ENCODE measurements around the gene SLC9A8.

Gene SLC9A8

GRCh38 chr20:49814057-49814694 lies 1.5 kb downstream of the SLC9A8 start:
- no peak for DNase-seq

DNA sequence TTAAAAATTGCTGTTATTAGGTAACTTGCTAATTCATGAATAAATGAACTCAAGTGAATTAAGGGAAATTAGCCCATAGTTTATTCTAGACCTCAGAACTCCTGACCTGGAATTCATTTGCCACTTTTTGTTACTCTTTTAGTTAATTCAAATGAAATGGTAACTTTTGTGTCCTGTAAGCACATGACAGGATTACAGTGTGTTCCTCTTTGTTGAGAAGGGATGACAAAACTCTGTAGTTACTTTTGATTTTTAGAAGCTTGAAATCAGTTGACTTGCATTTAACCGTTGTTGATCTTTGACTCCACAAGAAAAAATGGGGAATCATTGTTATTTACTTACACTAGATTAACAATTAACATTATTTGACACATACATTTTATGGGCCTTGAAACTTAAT lies 6.2 kb downstream of the SLC9A8 start:
- no peak for DNase-seq

GRCh38 chr20:49819702-49820101 lies 7.1 kb downstream of the SLC9A8 start:
- no peak for DNase-seq

- DNase-seq: no peak
These were observed 8.8 kb downstream of the SLC9A8 start for GRCh38 chr20:49821381-49821780.

GRCh38 chr20:49821870-49822331 lies 9.3 kb downstream of the SLC9A8 start:
- no peak for DNase-seq

DNA sequence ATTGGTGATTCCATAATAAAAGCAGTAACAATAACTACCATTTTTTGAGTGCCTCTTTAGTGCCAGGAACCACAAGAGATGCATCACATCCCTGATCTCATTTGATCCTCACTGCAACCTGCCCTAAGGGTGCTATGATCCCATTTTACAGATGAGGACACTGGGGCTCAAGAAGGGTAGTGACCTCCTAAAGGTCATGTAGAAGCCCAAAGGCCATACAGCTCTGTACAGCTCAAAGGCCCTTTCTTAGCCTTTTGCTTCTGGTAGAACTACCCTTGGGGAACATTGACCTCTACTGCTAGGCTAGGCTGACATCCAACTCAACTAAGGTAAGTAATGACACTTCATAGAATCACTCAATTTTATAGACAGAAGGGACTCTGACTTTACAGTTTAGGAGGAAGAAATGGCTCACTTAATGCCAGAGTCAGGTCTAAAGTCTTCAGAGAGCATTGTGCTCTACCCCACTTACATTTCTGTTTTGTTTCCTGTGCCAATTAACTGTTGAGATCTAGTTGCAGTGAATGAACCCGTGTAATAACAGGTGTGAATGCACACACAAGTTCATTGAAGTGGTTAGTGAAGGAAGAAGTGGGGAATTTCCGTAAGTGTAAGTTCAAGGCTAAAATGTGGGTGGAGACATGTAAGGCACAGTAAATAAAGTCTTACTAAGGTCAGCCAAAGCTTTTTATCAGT lies 10.7 kb downstream of the SLC9A8 start:
- DNase-seq: no peak

DNA sequence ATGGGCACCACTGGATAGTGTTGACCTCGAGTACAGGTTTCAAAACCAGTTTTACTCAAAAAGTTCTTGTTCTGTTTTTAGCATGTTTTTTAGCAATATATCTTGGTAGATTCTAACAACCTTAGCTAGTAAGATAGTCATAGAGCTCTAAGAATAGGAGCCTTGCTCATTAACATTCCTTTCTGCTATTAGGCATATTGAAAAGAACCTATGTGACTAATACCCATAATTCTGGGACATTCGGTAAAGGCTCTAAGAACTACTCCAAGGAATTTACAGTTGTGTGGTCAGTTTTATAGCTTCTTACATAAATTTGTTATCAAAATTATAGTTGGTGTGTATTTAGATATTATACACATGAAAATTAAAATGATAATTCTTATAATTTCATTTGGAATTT lies 11.6 kb downstream of the SLC9A8 start:
- no peak for DNase-seq

- no peak for DNase-seq
These were observed 12.9 kb downstream of the SLC9A8 start for GRCh38 chr20:49825521-49826033.

- no peak for DNase-seq
These were observed 18.6 kb downstream of the SLC9A8 start for GRCh38 chr20:49831022-49831769.

DNA sequence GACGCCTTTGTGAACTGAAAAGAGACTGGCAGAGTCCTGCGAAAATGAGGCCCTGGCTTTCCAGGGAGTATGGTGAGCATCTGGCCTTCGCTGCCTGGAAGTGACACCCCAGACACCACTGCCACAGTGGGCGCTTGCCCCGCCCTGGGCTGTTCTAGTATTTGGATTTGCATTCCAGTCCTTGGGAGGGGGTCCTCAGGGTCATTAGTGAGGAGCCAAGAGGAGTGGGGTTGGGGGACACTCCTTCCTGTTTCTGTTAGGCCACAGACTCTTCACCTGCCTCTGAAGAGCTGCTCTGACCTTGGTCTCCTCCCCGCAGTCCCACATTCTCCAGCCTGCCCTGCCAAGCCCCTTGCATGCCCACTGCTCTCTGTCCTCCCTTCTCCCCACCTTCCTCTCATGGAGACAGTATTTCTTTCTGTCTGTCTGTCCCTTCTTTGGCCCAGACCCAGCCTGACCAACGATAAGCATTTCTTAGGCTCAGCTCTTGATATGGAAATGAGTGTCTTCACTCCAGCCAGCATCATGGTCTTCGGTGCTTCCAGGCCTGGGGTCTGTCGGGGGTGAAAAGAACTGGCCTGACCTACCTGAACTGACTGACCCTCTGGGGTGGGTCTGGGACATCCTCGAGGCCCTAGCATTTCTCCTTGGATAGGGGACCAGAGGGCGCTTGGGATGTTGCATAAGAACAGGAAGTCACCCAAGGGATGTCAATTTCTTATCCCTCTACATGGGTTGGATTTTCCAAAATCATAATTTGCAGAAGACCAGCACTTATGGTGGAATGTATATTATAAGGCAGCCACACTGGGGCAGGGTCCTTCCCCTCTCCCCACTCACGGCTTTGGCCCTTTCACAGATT lies 19.4 kb downstream of the SLC9A8 start:
- no peak for DNase-seq

GRCh38 chr20:49832632-49833327 lies 20.2 kb downstream of the SLC9A8 start:
- no peak for DNase-seq

GRCh38 chr20:49833483-49833882 lies 20.9 kb downstream of the SLC9A8 start:
- no peak for DNase-seq

DNA sequence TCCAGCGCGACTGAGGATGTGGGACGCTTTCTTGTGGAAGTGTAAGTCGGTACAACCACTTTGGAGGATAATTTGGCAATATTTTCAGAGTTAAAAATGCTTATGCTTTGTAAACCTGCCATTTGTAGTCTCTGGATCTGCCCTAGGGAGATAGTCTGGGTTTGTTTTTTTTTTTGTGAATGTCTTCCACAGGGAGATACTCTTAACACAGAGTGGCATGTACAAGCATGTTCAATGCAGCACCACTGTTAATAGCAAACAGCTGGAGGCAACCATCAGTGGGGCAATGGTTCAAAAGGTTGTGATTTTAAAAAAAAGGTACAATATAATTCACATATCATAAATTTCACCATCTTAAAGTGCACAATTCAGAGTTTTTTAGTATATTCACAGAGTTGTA lies 22.4 kb downstream of the SLC9A8 start:
- DNase-seq: no peak

- DNase-seq: no peak
These were observed 25.9 kb downstream of the SLC9A8 start for GRCh38 chr20:49838546-49838945.

DNA sequence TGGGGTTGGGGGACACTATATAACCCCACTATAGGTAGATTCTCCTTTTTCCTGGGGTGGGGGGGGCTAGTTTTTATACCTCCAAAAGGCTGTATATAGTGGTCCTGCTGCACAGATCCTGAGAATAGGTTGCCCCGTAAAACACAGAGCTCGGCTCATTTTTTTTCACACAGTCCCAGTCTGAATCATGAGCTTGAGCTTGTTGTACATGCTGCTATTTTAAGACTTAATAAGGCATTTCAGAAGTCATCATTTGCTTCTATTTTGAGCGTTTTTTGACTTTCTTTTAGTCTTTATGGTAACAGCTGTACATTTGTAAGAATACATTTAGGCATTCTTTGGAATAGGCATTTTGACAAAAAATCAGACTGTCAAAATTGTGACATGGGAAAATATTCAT lies 30.5 kb downstream of the SLC9A8 start:
- DNase-seq: no peak

DNA sequence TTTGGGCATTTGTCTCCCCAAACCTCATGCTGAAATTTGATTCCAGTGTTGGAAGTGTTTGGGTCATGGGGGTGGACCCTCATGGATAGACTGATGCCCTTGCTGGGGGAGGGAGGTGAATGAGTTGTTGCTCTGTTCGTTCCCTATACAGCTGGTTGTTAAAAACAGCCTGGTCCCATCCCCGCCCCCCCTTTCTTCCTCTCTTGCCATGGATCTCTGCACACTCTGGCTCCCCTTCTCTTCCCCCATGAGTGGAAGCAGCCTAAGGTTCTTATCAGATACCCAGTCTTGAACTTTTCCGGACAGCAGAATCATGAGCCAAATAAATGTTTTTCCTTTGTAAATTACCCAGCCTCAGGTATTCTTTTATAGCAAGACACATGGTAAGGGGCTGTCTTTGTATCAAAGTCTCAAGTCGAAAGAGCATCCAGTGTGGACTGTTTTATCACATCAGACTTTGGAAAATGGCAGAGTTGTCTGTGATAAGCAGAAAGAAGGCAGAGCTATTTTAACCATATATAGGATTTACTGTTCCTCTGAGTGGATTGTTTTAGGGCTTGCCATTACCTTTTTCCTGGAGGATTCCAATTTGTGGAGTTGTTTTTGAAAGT lies 31.2 kb downstream of the SLC9A8 start:
- DNase-seq: no peak

DNA sequence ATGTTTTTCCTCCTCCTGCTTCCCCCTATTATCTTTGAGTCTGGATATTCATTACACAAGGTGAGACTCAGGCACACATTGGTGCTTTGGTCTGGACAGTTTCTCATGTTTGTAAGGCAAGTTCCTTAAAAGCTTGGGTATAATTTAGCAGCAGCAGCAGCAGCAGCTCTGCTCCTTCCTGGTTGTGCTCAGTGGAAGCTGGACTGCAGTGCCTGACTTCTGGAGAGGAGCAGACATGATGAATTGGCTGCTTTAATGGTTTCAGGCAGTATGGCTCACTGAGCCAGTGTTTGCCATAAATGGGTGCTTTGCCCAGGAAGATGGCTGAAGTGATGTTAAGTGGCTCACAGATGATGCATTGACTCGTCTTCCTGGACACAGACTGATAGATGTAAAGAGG lies 32.4 kb downstream of the SLC9A8 start:
- no peak for DNase-seq

- peak; percentile 22 for DNase-seq
These were observed 33.7 kb downstream of the SLC9A8 start for GRCh38 chr20:49846206-49846807.

DNA sequence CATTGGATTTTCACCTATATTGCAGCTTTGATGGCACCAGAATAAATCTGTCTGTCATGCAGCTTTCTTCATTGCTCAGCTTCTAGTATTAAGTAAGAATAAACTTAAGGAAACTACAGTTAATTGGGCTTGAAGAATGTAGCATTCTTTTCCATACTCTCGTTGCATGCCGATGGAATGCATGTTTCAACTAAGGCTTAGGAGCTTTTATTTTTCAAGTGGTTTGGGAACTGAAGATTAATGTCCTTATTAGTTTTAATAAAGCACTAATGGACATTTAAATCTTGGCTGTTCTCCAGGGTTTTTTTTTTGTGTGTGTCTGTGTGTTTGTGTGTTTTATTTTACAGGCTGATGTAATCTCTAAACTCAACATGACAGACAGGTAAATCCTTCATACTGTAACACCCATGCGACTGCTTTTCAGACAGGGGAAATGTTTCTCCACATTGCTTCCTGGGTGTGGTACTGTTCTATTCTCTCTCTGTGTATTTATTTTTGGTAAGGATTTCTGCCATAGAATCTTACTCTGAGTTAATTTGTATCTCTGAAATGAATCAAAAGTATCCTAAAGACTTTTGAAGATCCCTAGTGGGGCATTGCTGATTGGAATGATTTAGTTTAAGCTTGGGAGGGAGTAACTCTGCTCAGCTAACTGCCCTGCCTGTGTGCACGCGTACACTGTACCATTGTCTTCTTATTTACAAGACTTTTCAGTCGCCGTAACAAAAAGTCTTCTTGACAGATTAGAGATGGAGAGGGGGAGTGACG lies 38.0 kb downstream of the SLC9A8 start:
- DNase-seq: no peak

GRCh38 chr20:49851231-49851705 lies 38.6 kb downstream of the SLC9A8 start:
- no peak for DNase-seq
